ENCODE data around the gene DOCK10. TPM values are rescaled to one million over a fixed set of nuclear protein-coding genes. Genes with fewer than 3 reads are reported as not detected.

DOCK10 gene
- total RNA-seq, 1 donor from 2014 or later: 172 TPM

DNA sequence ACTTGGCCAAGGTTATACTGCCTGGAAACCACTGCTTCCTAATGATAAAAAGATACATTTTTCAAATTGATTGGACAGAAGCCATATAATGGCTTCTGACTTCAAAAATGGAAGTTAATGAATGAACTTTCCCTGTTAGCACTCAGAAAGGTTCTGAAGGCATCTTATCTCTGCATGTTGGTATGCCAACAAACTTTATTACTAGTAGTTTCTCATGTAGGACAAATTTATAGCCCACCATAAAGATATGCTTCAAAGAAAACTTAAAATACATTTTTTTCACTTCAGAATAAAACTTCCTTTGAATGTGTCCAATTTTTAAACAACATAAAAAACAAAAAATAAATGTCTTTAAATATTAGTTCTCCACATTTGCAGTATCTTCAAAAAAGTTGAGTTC, 10.0 kb downstream of the DOCK10 start:
- peaks cover 46% of the 10 kb centered on the region for H3K4me1 Mint-ChIP-seq
- no peak overlapping the region for H3K27ac Mint-ChIP-seq
- ATAC-seq (ENCODE audit: low read depth): no peak
- peaks cover 26% of the 10 kb centered on the region for H3K36me3 Mint-ChIP-seq (ENCODE audit: low read depth)
- no peaks in the 10 kb centered on the region for H3K27me3 Mint-ChIP-seq
- ChIA-PET CTCF (no interaction called here), POLR2A (no interaction called here)
- no peak for DNase-seq
- no peak overlapping the region for H3K4me3 Mint-ChIP-seq
- intact Hi-C loops (cut with micrococcal nuclease): no loop called here
- TF ChIP-seq, protein P1, sequence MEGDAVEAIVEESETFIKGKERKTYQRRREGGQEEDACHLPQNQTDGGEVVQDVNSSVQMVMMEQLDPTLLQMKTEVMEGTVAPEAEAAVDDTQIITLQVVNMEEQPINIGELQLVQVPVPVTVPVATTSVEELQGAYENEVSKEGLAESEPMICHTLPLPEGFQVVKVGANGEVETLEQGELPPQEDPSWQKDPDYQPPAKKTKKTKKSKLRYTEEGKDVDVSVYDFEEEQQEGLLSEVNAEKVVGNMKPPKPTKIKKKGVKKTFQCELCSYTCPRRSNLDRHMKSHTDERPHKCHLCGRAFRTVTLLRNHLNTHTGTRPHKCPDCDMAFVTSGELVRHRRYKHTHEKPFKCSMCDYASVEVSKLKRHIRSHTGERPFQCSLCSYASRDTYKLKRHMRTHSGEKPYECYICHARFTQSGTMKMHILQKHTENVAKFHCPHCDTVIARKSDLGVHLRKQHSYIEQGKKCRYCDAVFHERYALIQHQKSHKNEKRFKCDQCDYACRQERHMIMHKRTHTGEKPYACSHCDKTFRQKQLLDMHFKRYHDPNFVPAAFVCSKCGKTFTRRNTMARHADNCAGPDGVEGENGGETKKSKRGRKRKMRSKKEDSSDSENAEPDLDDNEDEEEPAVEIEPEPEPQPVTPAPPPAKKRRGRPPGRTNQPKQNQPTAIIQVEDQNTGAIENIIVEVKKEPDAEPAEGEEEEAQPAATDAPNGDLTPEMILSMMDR (IDR thresholded peaks at IDR 0.05): no peak
- no peaks in the 10 kb centered on the region for H3K9me3 Mint-ChIP-seq

DNA sequence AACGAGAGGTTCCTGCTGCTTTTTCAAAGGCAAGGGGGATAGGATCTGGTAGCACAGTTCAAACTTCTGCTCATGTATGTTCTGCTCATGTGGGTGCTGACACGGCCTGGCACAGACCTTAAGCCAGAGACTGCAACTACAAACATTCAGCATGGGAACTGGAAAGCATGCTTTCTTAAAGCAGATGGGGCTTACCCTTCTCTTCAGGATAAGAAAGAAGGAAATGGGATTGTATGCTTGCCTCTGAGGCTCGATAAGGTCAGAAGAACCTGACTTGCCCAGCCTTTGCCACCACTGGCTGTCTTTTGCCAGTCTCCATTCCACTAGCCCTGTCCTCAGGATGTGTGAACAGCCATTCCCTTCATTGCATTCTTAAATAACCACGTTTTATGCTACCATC, 10.7 kb downstream of the DOCK10 start:
- H3K27me3 Mint-ChIP-seq: no peaks in the 10 kb centered on the region
- H3K4me3 Mint-ChIP-seq: no peak overlapping the region
- no peak overlapping the region for H3K27ac Mint-ChIP-seq
- TF ChIP-seq, protein P1 (IDR thresholded peaks at IDR 0.05): no peak
- ATAC-seq (ENCODE audit: low read depth) (no peak), DNase-seq (no peak)
- H3K9me3 Mint-ChIP-seq: no peaks in the 10 kb centered on the region
- H3K36me3 Mint-ChIP-seq (ENCODE audit: low read depth): peaks cover 26% of the 10 kb centered on the region
- peaks cover 46% of the 10 kb centered on the region for H3K4me1 Mint-ChIP-seq
- intact Hi-C loops (cut with micrococcal nuclease): no loop called here
- POLR2A ChIA-PET: no interaction called here
- CTCF ChIA-PET: no interaction called here

DNA sequence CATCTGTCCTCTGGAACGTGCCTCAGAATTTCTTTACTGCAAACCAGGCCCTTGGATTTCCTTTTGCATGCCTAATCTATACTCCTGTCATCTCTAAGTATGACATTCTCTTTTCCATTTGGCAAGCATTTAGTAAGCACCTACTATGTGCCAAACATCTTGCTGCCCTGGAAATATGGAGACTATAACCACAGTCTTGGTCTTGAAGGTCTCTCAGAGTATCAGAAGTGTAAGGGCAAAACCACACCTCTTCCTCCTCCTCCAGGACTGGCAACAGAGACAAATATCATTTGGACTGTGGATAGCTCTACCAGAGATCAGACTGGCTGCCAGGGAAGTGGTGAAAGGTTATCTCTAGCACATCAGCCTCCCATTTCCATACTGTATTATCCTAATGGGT, 11.4 kb downstream of the DOCK10 start:
- Mint-ChIP-seq H3K9me3 (no peaks in the 10 kb centered on the region), H3K4me1 (peaks cover 51% of the 10 kb centered on the region), H3K27ac (no peak overlapping the region), H3K27me3 (no peaks in the 10 kb centered on the region), H3K4me3 (no peak overlapping the region), H3K36me3 (ENCODE audit: low read depth) (peaks cover 26% of the 10 kb centered on the region)
- ATAC-seq (ENCODE audit: low read depth): no peak
- intact Hi-C loops (cut with micrococcal nuclease): no loop called here
- ChIA-PET POLR2A (interaction anchor here (1.0 kb wide), 1 partner anchor 14 kb away, joined by 3 read pairs; no protein-coding TSS in a partner anchor), CTCF (no interaction called here)
- DNase-seq: no peak
- TF ChIP-seq, protein P1 (IDR thresholded peaks at IDR 0.05): no peak

DNA sequence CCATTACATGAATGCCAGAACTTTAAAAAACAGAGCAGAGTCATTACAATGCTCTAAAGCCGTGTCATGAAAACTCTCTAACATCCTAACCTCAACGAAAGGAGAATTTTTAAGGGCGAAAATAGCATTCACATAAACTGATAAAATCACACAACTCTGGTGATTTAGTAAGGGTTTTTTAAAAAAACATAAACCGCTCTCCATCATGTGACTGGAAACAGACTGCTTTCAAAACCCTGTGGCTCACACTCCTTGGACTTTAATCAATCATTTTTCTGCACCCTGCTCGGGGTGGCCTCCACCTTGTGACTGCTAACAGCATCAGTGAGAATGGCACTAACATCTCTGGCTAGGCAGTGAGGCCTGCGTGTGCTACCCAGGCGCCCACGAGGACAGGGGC, 12.1 kb downstream of the DOCK10 start:
- H3K4me1 Mint-ChIP-seq: peaks cover 57% of the 10 kb centered on the region
- H3K36me3 Mint-ChIP-seq (ENCODE audit: low read depth): peaks cover 21% of the 10 kb centered on the region
- ATAC-seq (ENCODE audit: low read depth) (no peak), DNase-seq (no peak)
- H3K4me3 Mint-ChIP-seq: no peak overlapping the region
- no peaks in the 10 kb centered on the region for H3K27me3 Mint-ChIP-seq
- TF ChIP-seq, protein P1 (IDR thresholded peaks at IDR 0.05): no peak
- intact Hi-C loops (cut with micrococcal nuclease): no loop called here
- POLR2A ChIA-PET: interaction anchor here (1.0 kb wide), 1 partner anchor 15 kb away, joined by 3 read pairs; no protein-coding TSS in a partner anchor
- CTCF ChIA-PET: no interaction called here
- H3K27ac Mint-ChIP-seq: no peak overlapping the region
- no peaks in the 10 kb centered on the region for H3K9me3 Mint-ChIP-seq

DNA sequence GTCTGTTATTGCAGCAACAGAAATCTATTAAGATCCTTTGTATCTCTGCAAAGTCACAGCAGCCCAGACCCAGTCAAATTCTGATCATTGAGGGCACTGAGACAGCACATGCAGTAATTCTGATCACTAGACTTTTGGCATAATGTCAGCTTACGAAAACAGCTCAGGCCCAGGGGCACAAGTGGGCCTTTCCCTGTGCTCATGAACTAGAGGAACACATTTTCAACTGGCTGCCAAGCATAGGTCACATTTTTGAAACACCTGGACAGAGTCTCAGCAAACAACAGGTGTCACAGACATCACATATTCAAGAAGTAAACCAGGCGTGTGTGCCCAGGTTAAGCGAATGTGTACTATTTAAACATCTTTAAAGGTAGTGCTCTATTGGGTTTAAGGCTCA, 13.7 kb downstream of the DOCK10 start:
- ChIA-PET CTCF (no interaction called here), POLR2A (interaction anchor here (1.0 kb wide), 1 partner anchor 13 kb away, joined by 3 read pairs; no protein-coding TSS in a partner anchor)
- ATAC-seq (ENCODE audit: low read depth) (peak; percentile 43), DNase-seq (no peak)
- intact Hi-C loops (cut with micrococcal nuclease): no loop called here
- Mint-ChIP-seq H3K4me3 (no peak overlapping the region), H3K9me3 (no peaks in the 10 kb centered on the region), H3K27ac (peak overlapping the region; percentile 63), H3K36me3 (ENCODE audit: low read depth) (peaks cover 6% of the 10 kb centered on the region), H3K27me3 (no peaks in the 10 kb centered on the region), H3K4me1 (peaks cover 55% of the 10 kb centered on the region)
- TF ChIP-seq, protein P1 (IDR thresholded peaks at IDR 0.05): no peak
